HG03565 (cell line): ENCODE results near the gene IL17RB.

ENCODE experiments used
- ATAC-seq: cut with Tn5 transposase; IDR thresholded peaks from one replicate; pipeline ENCODE4 v1.9.1; 2021; ENCODE audit warnings: mild to moderate bottlenecking, moderate library complexity; ENCODE audit not compliant: unreplicated experiment

Gene IL17RB

DNA sequence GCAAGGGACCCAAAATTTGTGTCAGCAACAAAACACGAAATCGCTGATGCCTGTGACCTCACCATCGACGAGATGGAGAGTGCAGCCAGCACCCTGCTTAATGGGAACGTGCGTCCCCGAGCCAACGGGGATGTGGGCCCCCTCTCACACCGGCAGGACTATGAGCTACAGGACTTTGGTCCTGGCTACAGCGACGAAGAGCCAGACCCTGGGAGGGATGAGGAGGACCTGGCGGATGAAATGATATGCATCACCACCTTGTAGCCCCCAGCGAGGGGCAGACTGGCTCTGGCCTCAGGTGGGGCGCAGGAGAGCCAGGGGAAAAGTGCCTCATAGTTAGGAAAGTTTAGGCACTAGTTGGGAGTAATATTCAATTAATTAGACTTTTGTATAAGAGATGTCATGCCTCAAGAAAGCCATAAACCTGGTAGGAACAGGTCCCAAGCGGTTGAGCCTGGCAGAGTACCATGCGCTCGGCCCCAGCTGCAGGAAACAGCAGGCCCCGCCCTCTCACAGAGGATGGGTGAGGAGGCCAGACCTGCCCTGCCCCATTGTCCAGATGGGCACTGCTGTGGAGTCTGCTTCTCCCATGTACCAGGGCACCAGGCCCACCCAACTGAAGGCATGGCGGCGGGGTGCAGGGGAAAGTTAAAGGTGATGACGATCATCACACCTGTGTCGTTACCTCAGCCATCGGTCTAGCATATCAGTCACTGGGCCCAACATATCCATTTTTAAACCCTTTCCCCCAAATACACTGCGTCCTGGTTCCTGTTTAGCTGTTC is 35.0 kb upstream of the IL17RB start:
- no peak for ATAC-seq

DNA sequence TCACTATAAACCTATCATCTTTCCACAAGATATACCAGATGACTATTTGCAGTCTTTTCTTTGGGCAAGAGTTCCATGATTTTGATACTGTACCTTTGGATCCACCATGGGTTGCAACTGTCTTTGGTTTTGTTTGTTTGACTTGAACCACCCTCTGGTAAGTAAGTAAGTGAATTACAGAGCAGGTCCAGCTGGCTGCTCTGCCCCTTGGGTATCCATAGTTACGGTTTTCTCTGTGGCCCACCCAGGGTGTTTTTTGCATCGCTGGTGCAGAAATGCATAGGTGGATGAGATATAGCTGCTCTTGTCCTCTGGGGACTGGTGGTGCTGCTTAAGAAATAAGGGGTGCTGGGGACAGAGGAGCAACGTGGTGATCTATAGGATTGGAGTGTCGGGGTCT is 33.9 kb upstream of the IL17RB start:
- ATAC-seq, result no peak

DNA sequence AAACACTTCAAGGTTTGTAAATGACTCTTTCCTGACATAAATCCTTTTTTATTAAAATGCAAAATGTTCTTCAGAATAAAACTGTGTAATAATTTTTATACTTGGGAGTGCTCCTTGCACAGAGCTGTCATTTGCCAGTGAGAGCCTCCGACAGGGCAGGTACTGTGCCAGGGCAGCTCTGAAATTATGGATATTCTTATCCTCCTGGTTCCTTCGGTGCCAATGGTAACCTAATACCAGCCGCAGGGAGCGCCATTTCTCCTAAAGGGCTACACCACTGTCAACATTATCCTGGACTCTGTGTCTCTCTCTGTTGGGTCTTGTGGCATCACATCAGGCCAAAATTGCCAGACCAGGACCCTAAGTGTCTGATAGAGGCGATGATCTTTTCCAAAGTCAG is 33.1 kb upstream of the IL17RB start:
- no peak for ATAC-seq

DNA sequence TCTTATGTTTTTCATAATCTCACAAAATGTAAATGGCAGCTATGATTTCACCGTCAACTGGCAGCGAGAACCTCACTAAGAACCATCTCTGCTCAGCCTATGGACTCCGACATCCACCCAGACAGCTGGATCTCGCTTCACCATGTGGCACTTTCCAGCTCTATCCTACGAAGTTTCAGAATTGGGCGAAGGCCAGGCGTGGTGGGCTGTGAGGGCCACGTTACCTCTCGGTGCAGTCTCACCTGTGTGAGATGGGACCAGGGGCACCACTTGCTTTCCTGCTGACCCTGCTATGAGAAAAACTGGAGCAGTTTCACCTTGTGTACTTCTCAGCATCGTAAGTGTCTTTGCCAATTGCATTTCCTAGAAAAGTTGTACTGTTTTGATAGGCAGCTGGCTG is 32.5 kb upstream of the IL17RB start:
- ATAC-seq, result no peak

DNA sequence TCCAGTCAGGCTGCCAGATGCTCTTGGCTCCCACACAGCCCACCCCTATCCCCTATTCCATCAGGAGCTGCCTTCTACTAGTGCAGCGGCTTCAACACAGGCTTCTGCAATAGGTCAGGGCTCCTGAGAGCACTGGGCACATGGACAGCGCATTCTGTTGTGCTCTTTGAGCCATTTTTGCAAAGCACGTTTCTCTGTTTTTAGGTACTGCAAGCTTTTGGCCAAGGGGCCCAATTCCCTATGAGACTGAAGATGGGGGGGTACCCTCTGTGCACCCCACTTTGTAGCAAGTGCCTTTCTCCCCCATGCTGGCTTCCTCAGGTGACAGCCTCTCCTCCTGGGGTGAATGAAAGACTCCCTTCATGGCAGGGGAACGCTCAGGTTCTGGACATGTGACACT is 31.3 kb upstream of the IL17RB start:
- no peak for ATAC-seq

DNA sequence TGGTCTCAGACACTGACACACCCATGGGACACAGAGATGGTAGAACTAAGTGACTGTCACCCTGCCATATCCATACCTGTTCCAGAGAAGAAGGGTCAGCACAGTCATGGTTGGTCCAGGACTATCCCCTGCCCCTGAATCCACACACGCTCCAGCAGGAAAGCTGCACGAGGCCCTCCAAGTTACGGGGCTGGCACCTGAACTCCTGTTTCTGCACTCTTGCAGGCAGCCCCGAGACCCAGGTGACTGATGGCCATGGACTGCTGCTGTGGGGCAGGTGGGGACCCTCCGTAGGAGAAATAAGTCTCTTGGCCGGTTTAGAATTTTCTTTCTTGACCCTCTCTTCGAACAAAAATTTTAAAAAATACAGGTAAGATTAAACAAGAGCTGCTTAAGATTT is 30.7 kb upstream of the IL17RB start:
- no peak for ATAC-seq

DNA sequence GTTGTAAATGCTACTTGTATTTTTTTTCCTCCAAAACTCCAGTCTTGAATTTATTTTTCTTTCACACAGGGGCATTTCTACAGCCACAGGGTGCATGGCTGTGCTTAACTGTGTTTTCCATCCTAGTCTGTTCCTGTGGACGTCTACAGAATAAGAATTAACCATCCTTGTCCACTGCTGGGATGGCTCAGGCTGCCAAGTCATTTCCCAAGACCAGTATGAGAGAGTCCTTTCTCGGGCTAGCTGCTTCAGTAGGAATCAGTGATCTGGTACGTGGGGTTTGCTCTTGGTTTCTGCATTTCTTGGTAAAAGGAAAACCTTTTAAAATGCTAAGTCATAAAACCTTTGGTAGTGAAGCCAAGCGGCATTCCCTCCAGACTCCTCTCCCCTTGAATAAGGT is 29.9 kb upstream of the IL17RB start:
- no peak for ATAC-seq

DNA sequence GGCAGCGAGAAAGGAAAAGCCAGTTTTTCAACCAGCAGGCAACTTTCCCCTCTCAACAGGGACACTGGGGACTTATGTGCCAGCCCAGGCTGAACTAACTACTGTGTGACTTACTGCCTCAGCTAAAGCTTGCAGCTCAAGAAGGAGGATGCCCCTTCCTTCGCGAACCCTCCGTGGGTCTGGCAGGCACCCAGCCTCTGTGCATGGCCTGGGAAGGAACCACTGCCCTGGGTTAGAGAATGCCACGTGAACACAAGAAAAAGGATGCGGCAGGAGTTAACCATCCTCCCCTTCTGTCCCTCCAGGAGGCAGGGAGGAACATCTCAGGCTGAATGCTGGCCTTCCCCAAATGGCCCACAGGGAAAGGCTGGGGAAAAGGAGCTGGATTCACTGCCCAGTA is 29.2 kb upstream of the IL17RB start:
- no peak for ATAC-seq

DNA sequence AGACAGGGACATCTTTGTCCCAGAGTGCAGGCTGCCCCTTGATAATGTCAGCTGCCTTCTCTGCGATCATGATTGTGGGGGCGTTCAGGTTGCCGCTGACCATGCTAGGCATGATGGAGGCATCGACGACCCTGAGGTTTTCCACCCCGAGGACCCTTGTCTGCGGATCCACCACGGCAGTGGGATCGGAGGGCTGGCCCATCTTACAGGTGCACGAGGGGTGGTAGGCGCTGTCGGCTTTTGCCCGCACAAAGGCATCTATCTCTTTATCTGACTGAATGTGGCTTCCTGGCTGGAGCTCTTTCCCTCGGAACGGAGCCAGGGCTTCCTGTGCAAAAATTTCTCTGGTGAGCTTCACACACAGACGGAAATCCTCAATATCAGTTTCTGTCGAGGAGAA is 28.6 kb upstream of the IL17RB start:
- no peak for ATAC-seq

DNA sequence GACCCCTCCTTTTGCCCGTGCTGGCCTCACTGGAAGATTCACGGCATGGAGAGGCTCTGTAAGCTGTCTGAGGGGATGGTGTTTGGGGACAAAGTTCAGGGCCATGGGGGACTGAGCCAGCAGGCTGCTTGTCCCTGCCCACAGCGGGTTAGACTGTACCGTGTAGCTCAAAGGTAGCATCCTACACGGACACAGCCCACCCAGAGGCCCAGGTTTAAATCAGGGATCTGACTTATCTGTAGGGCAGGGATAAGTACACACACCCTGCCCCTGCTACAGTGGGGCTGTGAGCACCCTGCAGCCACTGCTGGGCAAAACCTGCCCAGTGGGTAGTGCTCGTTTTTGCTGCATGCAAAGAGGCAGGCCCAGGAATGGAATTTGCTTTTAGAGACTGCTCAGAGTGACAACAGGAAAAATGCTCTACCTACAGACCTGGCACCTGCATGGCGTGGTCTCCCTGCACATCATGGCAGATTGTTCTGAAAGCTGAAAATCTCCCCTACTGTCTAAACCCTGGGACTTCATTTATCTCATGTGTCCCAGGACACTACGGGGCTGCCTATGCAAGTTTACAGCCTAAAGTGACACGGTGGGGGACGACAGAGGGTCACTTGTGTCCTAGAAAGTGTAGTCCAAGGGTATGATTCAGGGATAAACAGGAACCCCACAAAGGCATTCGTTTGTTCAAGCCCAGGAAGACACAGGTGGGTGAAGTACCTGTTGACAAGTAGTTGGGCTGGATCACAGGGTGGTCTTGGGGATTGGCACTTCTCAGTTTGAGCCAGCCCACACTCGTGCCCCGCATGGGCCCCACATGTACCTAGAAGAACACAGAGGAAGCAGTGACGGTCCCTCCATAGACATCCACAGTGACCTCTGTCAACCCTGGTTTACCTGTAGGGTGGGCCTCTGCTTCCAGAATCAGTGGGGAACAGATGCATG is 27.9 kb upstream of the IL17RB start:
- ATAC-seq, result no peak

DNA sequence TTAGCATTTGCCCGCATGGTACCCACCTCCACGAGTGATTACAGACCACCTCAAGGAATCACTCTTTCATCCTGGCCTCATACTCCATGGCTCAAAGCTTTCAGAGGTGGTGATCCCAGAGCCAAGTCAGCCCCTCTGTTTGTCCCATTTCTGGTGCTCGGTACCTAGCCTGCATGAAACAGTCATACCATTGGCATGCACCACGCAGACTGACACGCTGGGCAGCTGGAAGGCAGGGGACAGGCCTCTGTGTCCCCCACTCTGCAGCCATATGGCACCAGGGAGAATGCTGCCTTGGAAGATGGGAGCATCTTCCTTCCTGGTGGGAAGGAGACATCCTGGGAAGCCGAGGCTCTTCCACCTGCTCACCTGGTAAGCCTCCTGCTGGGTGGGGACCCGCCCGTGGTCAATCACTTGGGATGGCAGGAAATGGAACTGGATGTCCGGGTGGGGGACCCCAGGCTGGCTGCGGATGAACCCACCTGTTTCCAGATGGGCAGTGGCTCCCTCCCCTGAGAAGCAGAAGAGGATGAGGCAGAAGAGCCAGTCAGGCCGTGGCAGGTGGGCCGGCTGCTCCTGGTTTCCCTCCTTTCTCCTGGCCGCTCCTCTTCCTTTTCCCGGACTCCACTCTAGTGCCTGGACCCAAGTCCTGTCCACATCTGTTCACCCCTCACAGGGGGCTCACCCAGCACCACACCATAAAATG is 27.1 kb upstream of the IL17RB start:
- ATAC-seq, result no peak

DNA sequence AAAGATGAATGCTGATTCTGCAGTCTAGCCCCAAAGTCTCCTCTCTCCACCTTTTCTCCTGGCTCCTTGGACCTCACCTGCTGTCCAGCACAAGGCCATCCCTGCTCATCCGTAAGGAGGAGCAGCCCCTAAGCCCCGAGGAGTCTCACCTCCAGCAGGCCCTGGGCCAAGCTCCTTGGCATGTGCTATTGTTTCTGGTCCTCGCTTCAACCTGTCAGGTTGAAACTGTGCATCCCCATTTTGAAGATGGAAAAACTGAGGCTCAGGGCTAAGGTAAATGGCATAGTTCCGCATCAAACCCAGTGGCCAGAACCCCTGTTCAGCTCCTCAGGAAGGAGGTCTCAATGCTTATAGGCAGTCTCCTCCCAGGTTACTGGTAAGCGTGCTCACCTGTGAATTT is 26.3 kb upstream of the IL17RB start:
- no peak for ATAC-seq

DNA sequence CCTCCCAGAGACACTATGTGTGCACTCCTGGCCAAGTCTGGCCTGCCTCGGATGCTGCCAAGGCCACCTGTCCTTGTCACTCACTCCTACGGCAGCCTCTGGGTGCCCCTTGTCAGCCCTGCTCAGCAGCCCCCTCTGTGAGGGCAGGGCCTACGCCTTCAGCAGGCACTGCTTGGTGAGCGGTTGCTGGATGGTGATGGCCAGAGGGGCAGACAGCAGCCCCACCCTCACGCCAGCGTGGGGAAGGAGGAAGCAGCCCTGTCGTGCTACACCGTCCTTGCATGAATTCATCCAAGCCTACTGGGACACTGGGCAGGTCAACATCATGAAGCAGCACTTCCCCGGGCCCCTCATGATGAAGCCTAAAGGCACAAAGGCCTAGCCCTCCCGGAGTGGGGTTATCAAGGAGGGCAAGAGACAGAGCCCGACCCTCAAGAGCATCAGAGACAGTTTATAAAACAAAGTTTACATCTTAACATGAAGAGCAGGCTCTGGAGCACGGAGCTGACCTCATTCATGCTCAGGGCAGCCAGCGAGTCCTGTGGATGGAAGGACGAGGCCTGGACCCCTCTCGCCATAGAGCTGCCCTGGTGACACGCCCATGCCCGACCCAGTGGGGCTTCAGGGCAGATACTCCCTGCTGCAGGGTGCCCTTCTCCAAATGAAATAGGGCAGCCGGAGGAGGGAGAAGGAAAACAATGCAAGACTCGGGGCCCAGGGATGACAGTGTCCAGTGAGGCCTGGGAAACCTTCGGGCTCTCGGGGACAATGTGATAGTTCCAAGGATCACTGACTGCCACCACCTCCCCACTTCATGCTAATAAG is 25.4 kb upstream of the IL17RB start:
- ATAC-seq, result no peak

DNA sequence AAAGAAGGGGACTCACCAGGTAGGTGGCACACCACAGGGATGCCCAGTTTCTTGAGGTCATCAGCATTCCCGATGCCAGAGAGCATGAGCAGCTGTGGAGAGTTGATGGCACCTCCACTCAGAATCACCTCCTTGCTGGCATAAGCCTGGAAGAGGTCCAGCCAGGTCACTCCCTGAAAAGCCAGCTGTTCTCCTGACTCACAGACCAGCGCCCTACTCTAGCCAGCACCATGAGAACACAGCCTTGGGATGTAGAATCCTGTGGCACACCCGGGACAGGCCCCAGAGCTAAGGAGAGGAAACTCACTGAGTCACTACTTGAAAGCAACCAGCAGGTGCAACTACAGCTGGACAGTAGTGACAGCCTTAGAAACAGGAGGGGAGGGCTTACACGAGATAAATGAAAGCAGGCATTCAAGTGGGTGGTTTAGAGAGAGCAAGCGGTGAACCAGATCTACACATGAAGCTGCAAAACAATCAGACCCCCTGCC is 24.7 kb upstream of the IL17RB start:
- no peak for ATAC-seq

DNA sequence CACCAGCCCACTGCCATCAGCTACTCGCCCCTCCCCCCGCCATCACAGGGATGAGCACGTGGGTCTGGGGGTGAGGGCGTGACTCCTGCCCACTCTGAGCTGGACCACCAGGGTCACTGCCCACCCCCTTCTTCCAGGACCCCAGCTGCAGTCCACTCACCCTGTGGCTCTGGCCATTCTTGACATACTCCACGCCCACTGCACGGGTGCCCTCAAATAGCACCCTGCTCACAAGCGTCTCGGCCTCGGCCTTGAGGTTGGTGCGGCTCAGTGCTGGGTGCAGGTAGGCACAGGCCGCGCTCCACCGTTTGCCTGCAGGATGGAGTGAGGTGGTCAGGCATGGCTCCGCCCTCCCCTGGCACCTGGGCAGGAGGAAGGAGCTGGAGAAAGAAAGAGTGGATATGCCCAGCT is 24.0 kb upstream of the IL17RB start:
- no peak for ATAC-seq

DNA sequence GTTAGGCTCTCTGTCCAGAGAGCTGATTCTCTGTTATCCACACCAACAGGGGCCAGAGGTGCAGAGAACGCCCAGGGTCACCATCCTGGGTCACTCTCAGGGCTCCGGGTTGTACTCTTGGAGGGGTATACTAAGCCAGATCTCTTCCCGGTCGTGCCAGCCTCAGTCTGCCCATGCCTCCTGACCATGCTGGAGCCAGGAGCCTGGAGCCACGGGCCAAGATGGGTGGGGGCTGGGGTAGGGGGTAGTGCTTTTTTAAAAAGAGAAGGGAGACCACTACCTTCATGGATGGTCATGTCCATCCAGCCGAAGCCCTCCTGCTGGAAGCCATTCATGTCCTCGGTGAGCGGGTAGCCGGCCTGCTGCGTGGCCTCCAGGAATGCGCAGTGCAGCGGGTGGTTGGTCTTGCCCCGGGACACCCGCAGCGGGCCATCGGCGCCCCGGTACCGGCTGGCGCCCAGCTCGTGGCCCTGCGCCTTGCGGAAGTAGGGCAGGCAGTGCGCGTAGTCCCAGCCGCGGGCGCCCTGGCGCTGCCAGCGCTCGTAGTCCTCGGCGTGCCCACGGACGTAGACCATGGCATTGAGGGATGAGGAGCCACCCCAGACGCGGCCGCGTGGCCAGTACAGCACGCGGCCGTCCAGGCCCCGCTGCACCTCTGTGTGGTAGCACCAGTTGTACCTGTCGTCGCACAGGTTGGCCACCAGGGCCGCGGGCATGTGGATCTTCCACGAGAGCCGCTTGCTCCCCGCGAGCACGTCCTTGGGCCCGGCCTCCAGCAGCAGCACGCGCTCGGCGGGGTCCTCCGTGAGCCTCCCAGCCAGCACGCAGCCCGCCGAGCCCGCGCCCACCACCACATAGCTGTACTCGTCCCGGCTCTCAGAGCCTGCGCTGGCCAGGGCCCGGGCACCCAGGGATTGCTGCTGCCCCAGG is 23.1 kb upstream of the IL17RB start:
- no peak for ATAC-seq

DNA sequence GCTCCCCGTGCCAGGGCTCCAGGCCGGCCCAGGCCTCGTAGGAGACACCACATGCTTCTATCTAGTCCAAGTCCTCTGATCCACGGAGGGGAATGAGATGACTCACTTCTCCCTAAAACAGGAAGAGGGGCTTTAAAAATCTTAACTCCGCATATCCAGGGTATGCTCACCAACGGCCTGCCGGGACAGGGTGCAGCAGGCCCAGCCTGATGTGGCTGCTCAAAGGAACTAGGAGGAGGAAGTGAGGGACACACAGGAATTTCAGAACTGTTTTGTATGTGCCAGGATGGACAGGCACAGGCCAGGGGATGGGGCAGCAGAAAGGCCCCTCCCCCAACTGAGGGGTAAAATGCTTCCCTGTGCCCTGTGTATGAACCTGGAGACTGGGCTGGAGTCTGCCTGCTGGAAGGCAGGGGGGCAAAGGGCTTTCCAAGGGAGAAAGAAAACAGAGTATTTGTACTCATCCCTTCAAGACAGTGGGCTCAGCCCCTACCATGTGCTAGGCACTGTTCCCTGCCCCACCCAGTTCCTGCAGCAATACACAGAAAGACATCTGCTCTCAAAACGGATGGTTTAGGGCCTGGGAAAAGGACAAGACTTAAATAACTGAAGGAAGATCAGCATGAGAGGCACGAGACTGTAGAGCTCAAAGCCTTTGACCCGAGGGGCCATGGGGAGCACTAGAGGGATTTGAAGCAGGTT is 22.3 kb upstream of the IL17RB start:
- no peak for ATAC-seq

DNA sequence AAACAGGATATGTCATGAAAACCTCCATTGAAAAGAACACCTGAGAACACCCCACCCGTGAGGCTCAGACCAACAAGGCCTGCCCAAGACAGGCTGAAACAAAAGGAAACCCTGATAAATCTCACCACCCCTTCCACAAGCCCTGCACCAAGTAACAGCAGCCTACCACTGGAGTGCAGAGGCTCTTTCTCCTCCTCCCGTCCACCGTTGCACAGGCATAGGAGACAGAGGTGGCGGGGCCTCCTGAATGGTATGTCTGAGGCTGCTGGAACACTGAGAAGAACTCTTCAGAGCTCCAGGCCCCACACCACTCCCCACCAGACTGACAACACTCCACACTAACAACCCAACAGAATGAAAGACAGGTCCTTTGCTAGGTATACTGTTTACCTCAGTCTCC is 21.6 kb upstream of the IL17RB start:
- ATAC-seq, result no peak

DNA sequence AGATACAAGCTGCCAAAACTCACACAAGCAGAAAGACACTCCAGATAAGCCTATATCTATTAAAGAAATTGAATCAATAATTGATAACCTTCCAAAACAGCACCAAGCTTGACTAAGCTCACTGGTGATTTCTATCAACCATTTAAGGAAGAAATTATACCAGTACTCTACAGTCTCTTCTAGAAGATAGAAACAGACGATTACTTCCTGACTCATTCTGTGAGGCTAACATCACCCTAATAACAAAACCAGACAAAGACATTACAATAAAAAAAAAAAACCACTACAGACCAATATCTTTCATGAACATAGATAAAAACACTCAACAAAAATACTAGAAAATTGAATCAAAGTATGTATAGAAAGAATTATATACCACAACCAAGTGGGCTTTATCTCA is 20.3 kb upstream of the IL17RB start:
- no peak for ATAC-seq
